Suprapubic skin (tissue), 4 donors: Measurements from ENCODE around the gene FGF5. TPM values are rescaled to one million over a fixed set of nuclear protein-coding genes. Genes with fewer than 3 reads are reported as not detected.
"Not testable (repeated sequence)": the region's sequence is repeated elsewhere in the genome, so short reads cannot be mapped to it uniquely, and the experiment has no call there.

Experiments
- DNase-seq, 2 donors: peaks; one replicate each; pipeline ENCODE4 v3.0.0-alpha.2; 2019; ENCODE audit warnings: low spot score in 2 of 2
- H3K27ac ChIP-seq: fragments of 200-600 bp; sonication (generic); one replicate; pipeline ENCODE4 v1.5.1; 2019
- H3K27me3 ChIP-seq: fragments of 200-600 bp; sonication (generic); one replicate; pipeline ENCODE4 v1.5.1; 2019
- H3K36me3 ChIP-seq: fragments of 200-600 bp; sonication (generic); one replicate; pipeline ENCODE4 v1.5.1; 2019
- H3K4me1 ChIP-seq: fragments of 200-600 bp; sonication (generic); one replicate; pipeline ENCODE4 v1.5.1; 2019
- H3K4me3 ChIP-seq: fragments of 200-600 bp; sonication (generic); one replicate; pipeline ENCODE4 v1.5.1; 2019; ENCODE audit warnings: mild to moderate bottlenecking
- H3K9me3 ChIP-seq: fragments of 200-600 bp; sonication (generic); one replicate; pipeline ENCODE4 v1.5.1; 2019
- CTCF ChIP-seq, 2 donors: fragments of 200-600 bp in 1 of 2; fragments of 450-650 bp in 1 of 2; sonication (generic) in 1 of 2; IDR thresholded peaks; one replicate each; pipeline ENCODE4 v1.5.1; 2016 to 2019; ENCODE audit warnings: antibody characterized with exemption in 2 of 2, mild to moderate bottlenecking in 1 of 2, moderate library complexity in 1 of 2
- EP300 ChIP-seq: sonication (generic); formaldehyde crosslinking; IDR thresholded peaks from one replicate; pipeline ENCODE4 v1.6.1; 2017; ENCODE audit warnings: antibody characterized with exemption
- POLR2A ChIP-seq, 2 donors: fragments of 450-650 bp; IDR thresholded peaks; one replicate each; pipeline ENCODE4 v1.6.1; 2017; ENCODE audit warnings: antibody characterized with exemption in 2 of 2, mild to moderate bottlenecking in 2 of 2, moderate library complexity in 2 of 2
- POLR2AphosphoS5 ChIP-seq, 3 donors: sonication (generic); formaldehyde crosslinking; IDR thresholded peaks; one replicate each; pipeline ENCODE4 v1.6.1; 2017; ENCODE audit warnings: antibody characterized with exemption in 3 of 3
- WGBS: methylation state at CpG from one replicate; pipeline ENCODE4 v1.1.5; 2018; 5-methylcytosine and 5-hydroxymethylcytosine counted together
- total RNA-seq, 4 donors: library from RNA; depleted of rRNA; stranded (reverse); fragments of >200 nt; gene quantifications; one replicate each; pipeline ENCODE4 v1.1.0, GENCODE V29; 2016

The FGF5 gene
- total RNA-seq, 4 donors from 2014 or later = 0.25 to 0.52 TPM; not detected in 2

- Histone ChIP-seq H3K9me3 (no peaks in the 10 kb centered on the region), H3K36me3 (no peaks in the 10 kb centered on the region), H3K4me3 (no peak overlapping the region), H3K27ac (no peak overlapping the region), H3K4me1 (no peaks in the 10 kb centered on the region), H3K27me3 (peaks cover 17% of the 10 kb centered on the region)
- DNase-seq = no peak
- TF ChIP-seq POLR2A (IDR thresholded peaks at IDR 0.05) (no peak), EP300 (no peak), POLR2AphosphoS5 (IDR thresholded peaks at IDR 0.05) (no peak), CTCF (IDR thresholded peaks at IDR 0.05) (no peak)
- 70% methylated on average over 6 of the region's 6 CpGs for WGBS
Measured at GRCh38 chr4:80243274-80244018, 23.0 kb upstream of the FGF5 start.

DNA sequence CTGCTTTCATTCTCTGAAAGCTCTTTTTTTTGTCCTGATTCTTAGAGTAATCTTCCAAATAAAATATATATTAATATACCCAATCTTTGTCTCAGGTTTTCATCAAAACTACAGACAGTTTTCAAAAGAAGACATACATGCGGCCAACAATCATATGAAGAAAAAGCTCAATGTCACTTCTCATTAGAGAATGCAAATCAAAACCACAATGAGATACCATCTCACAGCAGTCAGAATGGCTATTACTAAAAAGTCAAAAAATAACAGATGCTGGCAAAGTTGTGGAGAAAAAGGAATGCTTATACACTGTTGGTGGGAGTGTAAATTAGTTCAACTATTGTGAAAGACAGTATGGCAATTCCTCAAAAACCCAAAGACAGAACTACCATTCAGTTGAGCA is 19.0 kb upstream of the FGF5 start:
- not testable (repeated sequence) for H3K36me3 ChIP-seq, DNase-seq, H3K27ac ChIP-seq, H3K27me3 ChIP-seq, H3K4me1 ChIP-seq, H3K9me3 ChIP-seq, H3K4me3 ChIP-seq
- WGBS = 90% methylated on average over 1 of the region's 1 CpG

GRCh38 chr4:80249144-80249543 is 17.3 kb upstream of the FGF5 start:
- H3K9me3 ChIP-seq = no peaks in the 10 kb centered on the region
- H3K27me3 ChIP-seq = no peaks in the 10 kb centered on the region
- H3K36me3 ChIP-seq = no peaks in the 10 kb centered on the region
- WGBS = 25% methylated on average over 1 of the region's 1 CpG
- H3K4me3 ChIP-seq = no peak overlapping the region
- H3K4me1 ChIP-seq = no peaks in the 10 kb centered on the region
- TF ChIP-seq EP300 (no peak), POLR2AphosphoS5 (IDR thresholded peaks at IDR 0.05) (no peak), POLR2A (IDR thresholded peaks at IDR 0.05) (no peak), CTCF (IDR thresholded peaks at IDR 0.05) (no peak)
- DNase-seq = no peak
- H3K27ac ChIP-seq = no peak overlapping the region

- no peak for DNase-seq
- Histone ChIP-seq H3K27ac (no peak overlapping the region), H3K36me3 (no peaks in the 10 kb centered on the region), H3K27me3 (peaks cover 7% of the 10 kb centered on the region), H3K4me3 (no peak overlapping the region), H3K4me1 (no peaks in the 10 kb centered on the region), H3K9me3 (no peaks in the 10 kb centered on the region)
- TF ChIP-seq POLR2AphosphoS5 (IDR thresholded peaks at IDR 0.05) (no peak), CTCF (IDR thresholded peaks at IDR 0.05) (no peak), POLR2A (IDR thresholded peaks at IDR 0.05) (no peak), EP300 (no peak)
Measured at GRCh38 chr4:80252427-80252826, 14.0 kb upstream of the FGF5 start.

- Histone ChIP-seq H3K4me1 (no peaks in the 10 kb centered on the region), H3K4me3 (no peak overlapping the region), H3K9me3 (no peaks in the 10 kb centered on the region), H3K27ac (no peak overlapping the region), H3K36me3 (no peaks in the 10 kb centered on the region), H3K27me3 (peaks cover 8% of the 10 kb centered on the region)
- TF ChIP-seq POLR2A (IDR thresholded peaks at IDR 0.05) = no peak
- TF ChIP-seq EP300 = no peak
- TF ChIP-seq POLR2AphosphoS5 (IDR thresholded peaks at IDR 0.05) = no peak
- no peak for TF ChIP-seq CTCF (IDR thresholded peaks at IDR 0.05)
- DNase-seq = no peak
Measured at GRCh38 chr4:80252953-80253352, 13.5 kb upstream of the FGF5 start.

GRCh38 chr4:80253510-80253909 is 13.0 kb upstream of the FGF5 start:
- H3K27ac ChIP-seq = no peak overlapping the region
- no peak for TF ChIP-seq POLR2A (IDR thresholded peaks at IDR 0.05)
- TF ChIP-seq POLR2AphosphoS5 (IDR thresholded peaks at IDR 0.05) = no peak
- no peak for TF ChIP-seq EP300
- TF ChIP-seq CTCF (IDR thresholded peaks at IDR 0.05) = no peak

More at GRCh38 chr4:80253510-80253909, 13.0 kb upstream of the FGF5 start:
- H3K9me3 ChIP-seq = no peaks in the 10 kb centered on the region
- no peak for DNase-seq
- 66% methylated on average over 4 of the region's 4 CpGs for WGBS
- no peak overlapping the region for H3K4me3 ChIP-seq
- H3K36me3 ChIP-seq = no peaks in the 10 kb centered on the region
- peaks cover 8% of the 10 kb centered on the region for H3K27me3 ChIP-seq
- H3K4me1 ChIP-seq = no peaks in the 10 kb centered on the region
